T1000 (cell line): ENCODE results near the gene E2F6.

Experiments
- DNase-seq: peaks from one replicate; lab custom pipeline; 2025; ENCODE audit warnings: mixed read lengths; lab: John Stamatoyannopoulos, UW

Gene E2F6, protein sequence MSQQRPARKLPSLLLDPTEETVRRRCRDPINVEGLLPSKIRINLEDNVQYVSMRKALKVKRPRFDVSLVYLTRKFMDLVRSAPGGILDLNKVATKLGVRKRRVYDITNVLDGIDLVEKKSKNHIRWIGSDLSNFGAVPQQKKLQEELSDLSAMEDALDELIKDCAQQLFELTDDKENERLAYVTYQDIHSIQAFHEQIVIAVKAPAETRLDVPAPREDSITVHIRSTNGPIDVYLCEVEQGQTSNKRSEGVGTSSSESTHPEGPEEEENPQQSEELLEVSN

DNA sequence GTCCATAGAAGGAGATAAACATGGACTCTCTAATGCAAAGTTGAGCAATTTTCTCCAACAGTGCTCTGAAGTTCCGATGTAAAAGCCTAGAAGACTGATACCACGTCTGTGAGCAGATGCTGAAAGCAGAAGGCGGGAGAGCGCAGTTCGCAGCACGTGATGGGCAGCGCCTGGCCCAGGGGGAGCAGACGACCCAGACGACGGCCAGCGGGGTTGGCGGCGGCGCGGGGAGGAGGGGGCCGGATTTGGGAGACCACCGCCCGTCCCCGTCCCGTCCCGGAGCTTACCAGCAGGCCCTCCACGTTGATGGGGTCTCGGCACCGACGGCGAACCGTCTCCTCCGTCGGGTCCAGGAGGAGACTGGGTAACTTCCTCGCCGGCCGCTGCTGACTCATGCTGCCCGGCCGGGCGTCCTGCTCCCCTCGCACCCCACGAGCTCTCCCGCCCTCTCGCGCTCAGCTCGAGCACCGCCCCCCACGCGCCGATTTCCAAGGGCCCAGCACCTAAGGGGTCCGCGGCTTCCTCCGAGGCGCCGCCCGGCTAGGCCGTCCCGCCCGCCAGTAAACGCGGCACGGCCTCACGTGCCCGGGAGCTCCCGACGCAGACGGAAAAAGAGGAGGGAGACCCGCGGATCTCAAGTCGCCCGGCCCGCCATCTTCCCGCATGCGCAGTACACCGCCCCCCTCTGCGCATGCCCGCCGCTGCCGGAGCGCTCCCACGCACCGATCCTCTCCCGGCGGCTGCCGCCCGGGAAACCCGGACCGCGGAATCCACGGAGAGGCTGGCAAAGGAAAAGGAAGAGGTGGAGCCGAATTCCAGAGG lies at the start of gene E2F6:
TSS of gene E2F6 (minus strand) at position 677 of the 822 bp plus-strand sequence. CDS start at position 395, 282 bp downstream.
- DNase-seq = peak; percentile 91

DNA sequence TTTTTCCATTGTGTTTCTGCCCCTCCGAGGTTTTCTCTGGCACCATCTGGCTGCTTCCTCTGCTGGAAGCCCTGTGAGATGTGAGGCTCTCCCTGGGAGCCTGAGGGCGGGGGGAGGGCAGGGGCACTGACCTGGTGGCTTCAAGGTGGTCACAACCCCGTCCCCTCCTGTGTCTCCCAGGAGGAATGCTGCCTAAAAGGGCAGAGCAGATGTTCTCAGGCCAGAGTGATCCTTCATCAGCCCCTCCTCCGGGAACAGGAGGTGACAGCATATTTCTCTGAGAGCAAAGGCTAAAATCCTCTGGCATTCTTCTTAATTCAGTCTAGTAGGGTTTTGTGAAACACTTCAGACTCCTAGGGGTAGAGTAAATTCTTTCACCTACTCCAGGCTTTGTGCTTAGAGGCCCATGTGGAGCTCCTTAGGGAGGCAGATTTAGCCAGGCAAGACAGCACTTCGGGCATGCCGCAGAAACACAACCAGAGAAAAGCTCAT lies 49.6 kb upstream of the E2F6 start:
- no peak for DNase-seq

DNA sequence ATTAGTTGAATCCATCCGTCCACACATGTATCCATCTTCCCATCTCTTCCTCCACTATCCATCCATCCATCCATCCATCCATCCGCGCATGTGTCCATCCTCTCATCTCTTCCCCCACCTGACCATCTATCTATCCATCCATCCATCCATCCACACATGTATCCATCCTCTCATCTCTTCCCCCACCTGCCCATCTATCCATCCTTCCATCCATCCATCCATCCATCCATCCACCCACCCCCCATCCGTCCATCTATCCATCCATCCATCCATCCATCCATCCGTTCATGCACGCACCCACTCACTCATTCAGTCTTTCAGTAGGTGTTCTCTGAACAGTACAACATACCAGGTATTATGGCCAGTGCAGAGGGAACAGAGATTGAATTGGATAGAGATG lies 48.9 kb upstream of the E2F6 start:
- no peak for DNase-seq

DNA sequence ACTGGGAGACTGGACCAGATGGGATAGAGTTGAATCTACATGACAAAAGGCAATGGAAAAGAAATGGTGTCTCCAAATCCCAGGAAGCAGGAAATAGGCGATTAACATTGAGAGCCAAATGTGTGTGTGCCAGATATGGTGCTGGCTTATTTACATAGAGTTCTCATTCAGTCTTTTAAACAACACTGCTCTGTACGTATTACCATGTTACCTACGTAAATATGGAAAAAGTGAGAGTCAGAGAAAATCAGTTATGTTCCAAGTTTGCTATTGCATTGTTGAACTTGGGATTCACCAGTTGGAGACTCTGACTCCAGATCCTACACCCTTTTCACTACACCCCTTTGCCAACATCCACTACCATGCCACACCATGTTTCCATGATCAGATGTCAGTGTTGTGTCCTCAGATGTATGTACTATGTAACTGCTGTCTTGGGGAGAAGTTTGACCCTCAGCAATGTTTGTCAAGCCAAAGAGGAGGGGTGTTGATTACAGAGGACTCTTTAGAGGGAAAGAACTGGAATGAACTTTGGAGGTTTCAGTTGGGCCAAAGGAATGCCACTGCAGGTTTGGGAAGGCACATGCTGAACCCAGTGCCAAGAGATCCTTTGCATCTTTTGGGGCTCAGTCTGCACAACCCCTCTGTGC lies 48.2 kb upstream of the E2F6 start:
- DNase-seq = no peak

DNA sequence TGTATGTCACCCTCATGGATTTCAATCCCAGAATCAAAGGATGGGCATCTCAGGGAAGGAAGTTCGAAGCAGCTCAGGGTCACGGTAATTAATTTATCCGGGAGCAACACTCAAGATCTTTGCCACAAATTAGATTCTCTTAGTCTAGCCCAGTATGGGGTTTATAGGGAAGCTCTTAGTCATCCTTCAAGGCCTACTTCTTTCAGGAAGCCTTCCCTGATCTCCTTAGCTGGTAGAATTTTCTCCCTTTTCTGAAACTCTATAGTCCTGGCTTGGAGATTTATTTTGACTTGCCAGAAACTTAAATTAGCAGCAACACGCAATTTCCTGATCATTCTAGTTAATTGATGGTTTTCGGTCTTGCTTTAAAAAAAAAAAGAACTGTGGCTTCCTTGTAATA lies 47.4 kb upstream of the E2F6 start:
- DNase-seq = no peak

DNA sequence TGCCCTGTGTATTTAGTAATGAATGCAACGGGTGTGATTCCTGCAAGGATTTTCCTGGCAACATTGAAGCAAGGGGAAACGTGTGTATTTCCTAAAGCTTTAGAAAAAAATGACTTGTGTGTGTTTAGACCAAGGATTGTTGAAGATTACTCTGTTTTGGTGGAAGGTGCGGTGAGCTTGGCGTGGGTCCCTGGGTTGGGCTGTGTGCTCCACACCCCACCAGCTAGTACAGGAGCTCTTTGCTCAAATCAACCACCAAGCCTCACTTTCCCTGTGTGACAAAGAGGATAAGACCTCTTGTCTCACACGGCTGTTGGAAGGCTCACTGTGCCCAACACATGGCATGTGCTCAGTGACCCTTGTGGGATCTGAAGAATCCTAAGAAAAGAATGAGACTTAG lies 46.5 kb upstream of the E2F6 start:
- no peak for DNase-seq

DNA sequence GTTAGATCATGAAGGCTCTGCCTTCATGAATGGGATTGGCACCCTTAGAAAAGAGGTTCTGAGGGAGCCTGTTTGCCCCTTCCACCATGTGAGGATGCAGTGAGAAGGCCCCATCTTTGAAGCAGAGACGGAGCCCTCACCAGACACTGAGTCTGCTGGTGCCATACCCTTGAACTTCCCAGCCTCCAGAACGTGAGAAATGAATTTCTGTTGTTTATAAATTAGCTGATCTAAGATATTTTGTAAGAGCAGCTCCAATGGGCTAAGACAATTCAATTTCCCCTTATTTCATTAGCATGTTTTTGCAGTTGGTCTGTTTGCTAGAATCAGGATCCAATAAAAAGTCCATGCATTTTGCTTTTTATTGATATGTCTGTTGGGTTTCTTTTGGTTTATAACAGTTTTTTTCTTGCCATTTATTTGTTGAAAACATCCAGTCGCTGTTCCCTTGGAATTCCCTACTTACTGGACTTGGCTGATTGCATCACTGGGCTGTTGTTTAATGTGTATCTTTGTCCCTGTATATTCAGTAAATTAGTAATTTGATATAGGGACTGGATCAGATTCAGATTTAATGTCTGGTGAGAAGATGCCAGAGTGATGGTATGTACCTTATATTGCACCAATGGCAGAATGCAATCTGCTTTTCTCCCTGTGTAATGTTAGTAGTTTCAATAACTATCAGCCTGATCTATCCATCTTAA lies 43.8 kb upstream of the E2F6 start:
- DNase-seq = no peak

DNA sequence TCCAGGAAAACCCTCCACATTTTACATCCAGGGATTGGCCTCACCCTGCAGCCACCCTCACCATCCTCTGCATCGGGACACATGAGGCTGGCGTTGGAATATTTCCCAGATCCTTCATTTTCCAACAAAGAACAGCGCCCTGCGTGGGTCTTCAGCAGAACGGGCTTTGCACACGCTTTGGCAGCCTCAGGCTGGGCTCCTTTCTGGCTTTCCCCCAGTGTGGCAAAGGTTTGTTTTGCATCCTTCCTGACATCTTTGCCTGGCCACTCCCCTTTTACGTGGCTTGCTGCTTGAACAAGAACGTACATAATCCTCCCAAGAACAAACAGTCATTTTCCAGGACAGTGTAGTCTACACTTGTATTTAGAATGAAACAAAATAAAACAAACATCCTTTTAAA lies 42.3 kb upstream of the E2F6 start:
- DNase-seq = no peak

DNA sequence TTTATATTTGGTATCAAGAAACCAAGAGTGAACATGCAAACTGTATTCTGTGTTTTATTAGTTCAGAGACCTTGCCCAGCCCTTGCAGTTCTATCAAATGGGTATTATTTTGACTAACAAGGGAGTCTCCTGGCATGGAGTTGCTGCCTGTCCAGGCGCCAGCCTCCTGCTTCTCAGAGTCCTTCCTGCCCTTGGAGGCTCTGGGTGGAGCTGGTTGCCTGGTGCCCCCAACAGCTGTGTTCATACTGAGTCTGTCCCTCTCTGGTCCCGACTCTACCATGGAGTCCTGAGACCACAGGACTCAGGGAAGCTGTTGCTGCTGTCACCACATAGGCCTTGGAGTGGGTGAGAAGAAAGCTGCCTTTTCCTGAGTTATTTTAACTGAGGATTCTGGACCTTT lies 41.6 kb upstream of the E2F6 start:
- no peak for DNase-seq

DNA sequence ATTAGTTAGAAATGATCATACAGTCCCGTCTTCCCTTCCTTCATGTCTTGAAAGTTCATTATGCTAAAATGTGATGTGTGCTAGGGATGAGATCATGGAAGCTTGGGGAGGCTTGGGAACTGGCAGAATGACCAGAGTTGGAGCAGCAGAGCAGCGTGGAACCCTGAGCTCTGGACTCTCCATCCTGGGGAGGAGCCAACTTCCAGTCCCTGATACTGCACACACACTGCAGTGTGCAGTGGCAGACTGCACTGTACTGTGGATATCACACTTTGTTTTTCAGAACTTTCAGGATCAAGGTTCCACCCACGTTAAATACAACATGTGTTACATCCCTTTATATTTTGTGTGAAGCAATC lies 40.6 kb upstream of the E2F6 start:
- no peak for DNase-seq

DNA sequence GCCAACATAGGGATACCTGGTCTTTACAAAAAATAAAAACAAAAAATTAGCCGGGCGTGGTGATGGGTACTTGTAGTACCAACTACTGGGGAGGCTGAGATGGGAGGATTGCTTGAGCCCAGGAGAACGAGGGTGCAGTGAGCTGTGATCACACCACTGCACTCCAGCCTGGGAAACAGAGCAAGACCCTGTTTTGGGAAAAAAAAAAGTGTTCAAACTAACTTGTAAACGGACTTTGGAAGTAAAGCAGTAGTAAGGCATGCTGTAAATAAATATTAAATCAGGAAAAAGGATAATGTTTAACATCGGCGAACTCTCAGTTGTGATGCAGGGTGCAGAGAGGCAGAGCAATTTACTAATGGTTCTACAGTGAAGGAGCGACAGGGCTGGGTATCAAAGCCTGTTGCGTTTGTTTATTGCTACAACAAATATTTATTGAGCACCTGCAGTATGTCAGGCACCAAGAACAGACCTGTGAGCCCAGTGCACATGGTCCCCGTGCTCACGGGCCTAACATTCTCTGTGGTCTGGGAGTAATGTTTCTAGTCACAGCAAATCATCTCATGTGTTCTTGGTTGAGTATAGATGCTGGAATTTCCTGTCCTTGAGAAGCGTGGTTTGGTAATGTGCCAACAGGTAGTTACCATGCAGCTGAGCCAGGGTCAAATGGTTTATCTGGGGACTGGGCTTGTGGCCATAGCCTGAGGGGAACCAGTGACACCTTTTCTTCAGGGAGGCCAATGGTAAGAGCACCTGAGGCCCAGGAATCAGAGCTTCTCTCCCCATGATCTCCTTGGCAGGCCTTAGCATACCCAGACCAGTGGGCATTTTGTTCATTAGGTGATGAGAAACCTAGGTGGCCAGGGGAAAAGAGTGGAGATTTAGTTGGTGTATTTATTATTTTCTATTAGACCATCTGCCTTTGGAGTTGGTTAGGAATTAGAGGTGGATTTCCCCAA lies 40.0 kb upstream of the E2F6 start:
- no peak for DNase-seq

DNA sequence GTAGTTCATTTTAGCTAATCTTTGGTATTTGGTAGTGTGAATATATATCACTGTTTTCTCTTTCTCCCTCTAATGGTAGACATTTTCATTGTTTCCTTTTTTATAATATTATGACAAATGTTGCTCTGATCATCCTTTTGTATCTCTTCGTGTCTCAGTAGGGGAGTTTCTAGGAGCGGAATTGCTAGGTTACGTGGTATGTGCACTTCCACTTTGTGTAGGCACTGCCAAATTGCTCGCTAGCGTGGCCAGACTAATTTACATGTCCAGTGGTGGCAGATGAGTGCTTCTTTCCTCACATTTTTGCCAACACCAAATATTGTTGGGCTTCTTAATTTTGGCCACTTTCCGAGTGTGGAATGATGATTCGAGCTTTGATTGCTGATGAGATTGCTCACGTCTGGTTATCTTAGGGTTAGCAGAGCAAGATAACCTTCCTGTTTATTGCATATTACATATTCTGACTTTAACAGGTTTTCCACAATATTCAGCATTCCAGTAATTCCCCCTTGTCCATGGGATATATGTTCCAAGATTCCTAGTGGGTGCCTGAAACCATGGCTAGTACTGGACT lies 37.5 kb upstream of the E2F6 start:
- no peak for DNase-seq

DNA sequence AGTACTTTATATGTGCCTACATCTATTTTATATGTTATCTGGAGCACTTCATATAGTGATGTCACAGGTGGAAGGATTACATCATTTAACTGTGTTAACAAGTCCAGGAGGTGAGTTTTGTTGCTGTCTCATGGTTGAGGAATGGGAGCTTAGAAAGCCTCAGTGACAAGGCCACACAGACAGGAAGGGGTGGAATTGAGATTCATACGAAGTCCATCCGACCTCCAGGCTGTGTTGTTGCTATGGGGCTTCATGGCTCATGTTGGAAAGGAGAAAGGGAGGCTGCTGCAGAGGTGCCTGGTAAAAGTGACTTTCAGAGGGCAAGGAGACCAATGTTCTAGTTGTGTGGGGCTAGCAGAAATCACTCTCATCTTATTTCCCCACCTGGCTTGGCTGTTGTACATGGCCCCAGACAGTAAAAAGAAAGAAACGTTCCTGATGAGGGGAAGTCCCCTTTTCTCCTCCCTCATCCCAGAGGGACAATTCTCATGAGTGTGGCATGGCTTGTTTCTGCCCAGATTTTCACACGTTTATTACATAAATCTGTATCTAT lies 36.9 kb upstream of the E2F6 start:
- DNase-seq = no peak

DNA sequence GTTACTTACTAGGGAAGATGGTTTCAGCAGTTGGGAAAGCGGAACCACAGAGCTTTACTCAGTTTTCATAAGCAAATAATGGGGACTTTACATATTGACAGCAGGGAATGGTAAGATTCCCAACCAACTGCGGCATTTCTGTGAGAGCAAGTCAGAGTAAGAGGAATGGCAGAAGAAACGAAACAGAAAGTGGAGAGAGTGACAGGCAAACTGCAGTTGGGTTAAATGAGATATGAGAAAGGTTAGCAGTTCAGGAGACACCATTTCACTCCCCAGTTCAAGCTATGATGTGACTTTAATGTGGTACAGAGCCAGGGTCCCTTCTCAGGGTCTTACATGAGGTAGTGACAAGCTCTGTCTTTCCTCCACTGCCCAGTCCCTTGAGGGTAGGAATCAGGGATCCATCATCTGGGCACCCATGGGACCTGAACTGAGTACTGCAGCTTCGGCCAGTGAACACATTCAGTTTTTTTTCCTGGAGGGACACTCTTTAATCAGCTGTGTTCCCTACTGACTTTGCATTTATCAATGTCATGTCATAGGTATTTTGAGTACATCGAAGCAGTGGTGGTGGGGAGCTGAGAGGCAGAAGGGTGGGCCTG lies 34.8 kb upstream of the E2F6 start:
- no peak for DNase-seq

DNA sequence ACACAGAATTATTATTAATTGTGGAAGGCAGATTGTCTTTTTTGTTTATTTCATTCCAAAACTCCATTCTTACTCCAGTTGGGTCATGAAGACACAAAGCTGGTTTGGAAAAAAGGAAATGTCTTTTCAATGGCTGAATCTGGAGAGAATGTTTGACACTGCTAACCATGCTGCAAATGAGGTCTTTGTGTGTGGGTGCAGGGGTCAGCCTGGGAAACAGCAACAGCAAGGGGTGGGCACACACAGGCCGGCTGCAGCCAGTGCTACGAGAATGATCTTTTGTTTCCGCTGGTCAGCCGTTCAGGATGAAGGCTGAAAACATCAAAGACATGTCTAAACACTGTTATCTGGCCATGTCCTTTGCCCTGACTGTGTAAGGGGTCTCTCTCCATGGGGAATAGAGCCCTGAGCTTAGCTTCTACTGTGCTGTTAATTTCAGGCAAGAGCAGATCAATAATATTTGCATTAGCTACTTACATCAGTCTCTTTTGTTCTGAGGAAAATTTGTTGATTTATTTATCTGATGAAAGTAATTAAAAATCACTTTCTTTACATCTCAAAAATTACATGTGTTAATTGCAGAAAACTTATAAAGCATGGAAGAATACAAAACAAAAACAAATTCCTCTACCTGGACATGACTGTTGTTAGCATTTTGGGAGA lies 33.3 kb upstream of the E2F6 start:
- no peak for DNase-seq

DNA sequence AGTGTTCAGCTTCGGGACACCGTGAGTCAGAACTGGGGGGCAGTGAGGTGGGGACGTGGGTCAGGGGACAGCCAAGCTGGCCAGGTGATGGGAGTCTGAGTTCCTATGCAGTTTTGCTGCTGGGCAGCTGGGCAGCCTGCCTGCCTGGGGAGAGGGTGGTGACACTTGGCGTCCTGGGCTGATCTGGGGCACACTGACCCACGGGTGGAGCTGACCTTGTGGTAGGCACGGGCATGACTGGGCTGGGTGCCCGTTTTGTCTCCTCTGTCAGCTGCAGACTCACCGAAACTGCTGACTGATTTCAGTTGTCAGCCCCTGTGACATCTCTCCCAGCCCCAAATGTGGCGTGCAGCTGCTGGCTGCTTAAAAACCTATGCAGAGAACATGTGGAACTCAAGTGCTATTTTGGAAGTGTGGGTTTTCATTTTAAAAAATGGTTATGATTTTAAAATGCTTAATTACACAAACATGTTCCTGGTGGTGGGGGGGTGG lies 32.6 kb upstream of the E2F6 start:
- DNase-seq = no peak

DNA sequence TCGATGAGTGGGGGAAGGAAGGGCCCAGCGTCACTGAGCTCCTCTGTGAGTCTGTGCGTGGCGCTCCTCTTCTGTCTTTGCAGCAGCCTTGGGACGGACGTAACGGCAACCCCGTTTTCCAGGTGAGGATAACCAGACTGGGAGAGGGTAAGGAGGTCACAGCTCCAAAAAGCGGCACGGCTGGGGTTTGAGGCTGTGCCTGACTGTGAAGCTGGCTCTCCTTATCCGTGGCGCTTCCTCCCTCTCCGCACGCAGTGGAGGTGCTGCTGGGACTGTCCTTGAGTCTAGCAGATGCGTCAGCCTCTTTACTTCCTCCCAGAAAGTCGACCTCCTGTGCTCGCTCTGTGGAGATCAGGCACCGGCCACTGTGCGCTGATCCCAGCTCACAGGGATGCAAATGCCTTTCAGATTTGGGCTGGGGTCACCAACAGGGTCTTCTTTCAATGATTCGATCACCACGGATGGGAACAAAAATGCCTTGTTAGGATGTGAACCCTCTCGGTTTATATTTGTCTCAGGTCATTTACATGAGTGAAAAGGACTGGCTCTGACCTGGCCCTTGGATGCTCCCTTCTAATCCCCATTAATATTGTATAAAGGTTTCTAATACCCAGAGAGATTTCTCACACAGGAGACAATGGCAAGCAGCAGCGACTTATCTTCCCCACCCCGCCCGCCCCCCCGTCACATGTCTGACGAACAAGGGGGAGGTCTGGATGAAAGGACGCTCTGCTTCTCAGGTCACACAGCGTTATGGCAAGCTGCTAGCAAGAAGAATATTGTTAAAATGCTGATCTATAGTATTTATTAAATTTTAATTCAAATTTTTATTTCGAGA lies 30.1 kb upstream of the E2F6 start:
- DNase-seq = no peak

DNA sequence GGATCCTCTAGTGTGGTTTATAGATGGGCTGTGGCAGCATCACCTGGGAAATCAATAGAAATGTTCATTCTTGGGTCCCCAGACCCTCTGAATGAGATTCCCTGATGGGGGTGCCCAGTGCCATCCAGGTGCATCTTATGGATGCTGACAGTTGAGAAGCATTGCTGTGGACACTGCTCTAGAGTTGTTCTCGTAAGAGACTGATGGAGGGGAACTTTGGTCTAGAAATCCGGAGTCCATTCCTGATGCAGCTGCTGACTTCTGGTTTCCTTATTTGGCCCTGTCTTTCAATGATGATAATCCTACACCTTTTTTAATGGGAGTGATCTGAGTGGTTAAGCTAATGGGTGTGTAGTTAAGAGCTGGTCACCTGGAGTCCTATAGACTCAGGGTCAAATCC lies 28.3 kb upstream of the E2F6 start:
- no peak for DNase-seq
